Thyroid gland (tissue), 4 donors: ENCODE results near the gene TNRC18.

Source experiments
- CTCF ChIP-seq, 6 experiments: fragments of 200-600 bp in 3 of 6; fragments of 450-650 bp in 3 of 6; sonication (generic) in 3 of 6; IDR thresholded peaks; one replicate each; pipeline ENCODE4 v1.5.1; 2016 to 2019; ENCODE audit warnings: antibody characterized with exemption in 6 of 6, mild to moderate bottlenecking in 2 of 6, inconsistent platforms in 1 of 6, moderate library complexity in 1 of 6
- POLR2A ChIP-seq, 2 donors: fragments of 450-650 bp; IDR thresholded peaks; one replicate each; pipeline ENCODE4 v1.6.1; 2017; ENCODE audit warnings: antibody characterized with exemption in 2 of 2, mild to moderate bottlenecking in 2 of 2, moderate library complexity in 1 of 2

- TF ChIP-seq POLR2A (IDR thresholded peaks at IDR 0.05) (no peak), CTCF (IDR thresholded peaks at IDR 0.05) (no peak)
Measured at GRCh38 chr7:5403442-5403841, 20.2 kb downstream of the TNRC18 start.
